Suppressor macrophage (primary cell): ENCODE measurements around the gene VGLL3.
"Not testable (repeated sequence)": the region's sequence is repeated elsewhere in the genome, so short reads cannot be mapped to it uniquely, and the experiment has no call there.

Experiments
- DNase-seq, 4 experiments: peaks; one replicate each; pipeline ENCODE4 v3.0.0-alpha.2; 2020 to 2022

The VGLL3 gene

DNA sequence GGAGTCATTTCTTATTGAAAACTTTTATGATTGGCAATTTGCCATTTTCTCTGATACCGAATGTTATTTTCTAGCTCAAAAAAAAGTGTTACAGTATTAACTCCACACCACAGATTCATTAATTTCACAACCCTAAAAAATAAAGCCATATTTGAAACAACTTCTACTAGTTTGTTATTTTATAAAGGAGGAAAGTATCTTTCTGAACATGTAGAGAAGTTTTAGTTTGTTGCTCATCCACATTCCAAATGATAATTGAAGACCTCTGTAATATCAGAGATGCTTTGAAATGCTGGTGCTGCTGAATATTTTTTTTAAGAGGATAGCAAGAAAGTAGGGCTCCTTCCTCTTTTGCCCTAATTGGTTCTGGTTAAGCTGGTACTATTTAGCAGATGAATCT lies 1.9 kb downstream of the VGLL3 start:
- no peak for DNase-seq

DNA sequence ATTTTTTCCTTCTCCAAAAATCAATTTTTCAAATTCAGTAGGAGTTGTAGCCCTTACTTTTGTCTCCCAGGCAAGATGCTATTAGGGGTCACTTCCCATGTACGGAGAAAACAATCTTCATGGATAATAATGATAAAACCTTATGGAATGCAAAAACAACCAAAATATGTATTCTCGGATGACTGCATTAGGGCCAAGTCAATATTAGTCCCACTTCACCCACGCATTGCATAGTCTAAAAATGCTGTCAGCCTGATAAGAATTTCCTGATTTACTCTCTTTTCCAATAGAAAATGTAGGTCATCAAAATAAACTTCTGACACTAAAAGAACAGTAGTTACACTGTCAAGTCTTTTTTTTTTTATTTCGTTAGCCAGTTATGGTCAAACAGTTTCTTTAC lies 2.7 kb downstream of the VGLL3 start:
- no peak for DNase-seq

GRCh38 chr3:86987421-86987715 lies 3.6 kb downstream of the VGLL3 start:
- no peak for DNase-seq

DNA sequence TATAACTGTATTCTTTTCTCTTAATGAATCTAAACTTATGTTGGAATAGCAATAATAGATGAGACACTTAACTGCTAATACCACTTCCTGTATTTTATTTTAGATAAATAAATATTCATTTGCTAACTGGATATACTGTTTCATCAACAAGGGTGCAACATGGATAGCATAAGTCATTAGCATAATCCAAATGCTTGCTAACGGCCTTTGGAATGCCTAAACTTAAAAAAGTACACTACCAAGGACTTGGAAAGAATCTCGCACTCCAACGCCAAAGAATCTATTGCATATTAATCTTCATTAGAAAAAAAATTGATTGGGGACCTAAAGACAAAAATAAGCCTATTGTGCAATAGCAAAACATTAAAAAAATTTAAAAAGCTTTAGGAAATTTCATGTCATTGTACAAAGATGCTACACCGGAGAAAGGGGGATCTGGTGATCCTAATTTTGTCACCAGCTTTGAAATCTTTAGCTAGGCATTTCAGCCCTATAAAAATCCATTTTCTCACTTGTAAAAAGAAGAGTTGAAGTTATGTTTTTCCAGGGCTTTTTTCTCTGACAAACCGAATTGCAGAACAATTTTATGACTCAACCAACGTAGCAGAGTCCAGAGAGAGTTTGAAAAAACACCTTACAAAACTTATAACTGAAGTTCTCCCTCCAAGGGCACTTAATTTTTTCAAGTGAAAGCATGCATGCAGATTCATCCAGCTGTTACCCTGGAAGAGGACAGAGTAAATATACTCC lies 4.1 kb downstream of the VGLL3 start:
- no peak for DNase-seq

DNA sequence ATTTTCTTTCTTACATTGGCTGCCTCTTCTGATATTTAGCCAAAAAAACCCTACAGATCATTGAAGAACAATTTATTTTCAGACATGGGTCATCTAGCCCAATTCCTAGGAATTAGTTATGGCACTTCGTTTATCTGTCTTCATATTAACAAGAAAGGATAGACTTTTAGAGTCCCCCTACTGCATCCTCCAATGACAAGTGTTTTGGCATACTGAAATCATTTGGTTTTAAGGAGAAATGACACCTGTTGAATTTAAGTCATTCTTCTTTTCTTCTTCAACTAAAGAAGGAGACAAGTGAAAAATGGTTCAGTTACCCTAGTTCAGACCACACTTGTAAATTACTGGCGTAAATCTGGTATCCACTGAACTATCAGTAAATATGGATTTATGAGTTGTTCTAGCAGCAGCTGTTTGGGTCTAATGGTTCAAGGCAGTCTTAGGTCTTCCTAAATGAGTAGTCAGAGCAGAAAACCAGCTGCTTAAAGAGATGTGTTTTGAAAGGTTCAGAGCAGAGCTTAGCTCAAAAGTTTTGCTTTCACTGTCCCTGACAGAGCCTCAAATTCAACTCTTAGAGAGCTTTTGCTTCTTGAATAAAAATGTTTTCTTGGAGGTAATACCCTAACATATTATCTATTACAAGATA lies 5.6 kb downstream of the VGLL3 start:
- no peak for DNase-seq

DNA sequence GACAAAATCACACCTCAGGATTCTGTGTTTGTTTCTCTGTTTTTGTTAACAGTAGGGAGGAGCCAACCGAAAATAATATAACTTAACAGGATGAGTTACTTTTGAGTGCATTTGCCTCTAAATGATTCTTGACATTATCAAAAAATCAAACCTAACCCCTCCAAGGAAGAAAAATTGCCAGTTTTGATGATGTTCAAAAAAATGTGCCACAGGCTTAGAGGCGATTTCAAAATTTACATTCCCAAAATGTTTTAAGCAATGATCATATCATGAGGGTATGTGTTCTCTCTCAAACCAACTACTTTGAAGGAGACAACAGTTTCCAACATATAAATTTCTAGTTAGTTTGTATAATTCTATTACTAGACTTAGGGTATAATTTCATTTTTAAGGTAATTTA lies 6.7 kb downstream of the VGLL3 start:
- no peak for DNase-seq

DNA sequence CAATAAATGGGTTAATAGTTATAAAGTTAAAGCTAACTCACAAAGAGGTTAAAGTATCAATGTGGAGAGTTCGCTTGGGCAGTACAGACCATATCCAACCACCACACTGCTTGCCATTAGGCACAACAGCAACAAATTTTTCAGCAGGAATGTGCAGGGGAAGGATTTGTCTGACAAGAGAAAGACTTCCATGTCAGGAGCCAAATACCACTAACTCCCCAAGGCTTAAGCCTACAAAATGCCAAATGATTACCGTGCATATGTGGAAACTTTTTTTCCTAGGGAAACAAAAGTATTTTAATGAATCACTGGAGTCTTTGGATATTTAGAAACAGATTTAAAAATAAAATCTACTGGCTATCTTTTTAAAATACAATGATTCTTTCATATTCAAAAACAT lies 8.1 kb downstream of the VGLL3 start:
- DNase-seq = no peak

GRCh38 chr3:86978111-86978551 lies 12.8 kb downstream of the VGLL3 start:
- DNase-seq = no peak

GRCh38 chr3:86976219-86976618 lies 14.7 kb downstream of the VGLL3 start:
- DNase-seq = no peak

- DNase-seq = not testable (repeated sequence)
These were observed 16.8 kb downstream of the VGLL3 start for GRCh38 chr3:86974177-86974576.

GRCh38 chr3:86973440-86973839 lies 17.5 kb downstream of the VGLL3 start:
- DNase-seq = peak in 3 of 4 experiments; percentile 4 to 16 (median 7)

DNA sequence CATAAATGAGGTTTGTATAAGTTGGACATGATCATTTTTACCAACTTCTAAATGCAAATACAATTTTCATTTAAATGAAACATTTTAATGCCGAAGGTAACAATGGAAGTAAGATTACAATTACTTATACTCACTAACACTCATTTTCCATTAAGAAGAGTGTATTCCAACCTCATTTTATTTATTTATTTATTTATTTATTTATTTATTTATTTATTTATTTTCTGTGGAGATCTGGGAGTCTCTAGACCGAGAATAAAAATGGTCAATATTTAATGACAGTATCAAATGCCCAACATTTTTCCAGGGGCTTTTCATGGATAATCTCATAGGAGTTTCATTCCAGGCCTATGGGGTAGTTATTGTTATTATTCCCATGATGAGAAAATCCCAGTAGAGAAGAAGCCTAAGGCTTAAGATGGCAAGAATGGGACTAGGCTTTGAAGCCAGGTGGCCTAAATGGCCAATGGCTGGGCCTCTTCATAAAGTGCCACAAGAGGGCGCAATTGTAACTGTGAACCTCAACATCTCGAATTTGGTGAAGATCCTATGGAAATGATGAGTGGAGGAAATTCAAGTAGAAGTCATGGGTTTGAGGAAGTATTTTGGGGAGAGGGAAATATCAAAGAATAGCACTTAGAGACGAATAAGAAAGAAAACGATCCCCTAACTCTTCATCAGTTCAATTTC lies 21.3 kb downstream of the VGLL3 start:
- peak; percentile 68 to 80 (median 71) for DNase-seq

DNA sequence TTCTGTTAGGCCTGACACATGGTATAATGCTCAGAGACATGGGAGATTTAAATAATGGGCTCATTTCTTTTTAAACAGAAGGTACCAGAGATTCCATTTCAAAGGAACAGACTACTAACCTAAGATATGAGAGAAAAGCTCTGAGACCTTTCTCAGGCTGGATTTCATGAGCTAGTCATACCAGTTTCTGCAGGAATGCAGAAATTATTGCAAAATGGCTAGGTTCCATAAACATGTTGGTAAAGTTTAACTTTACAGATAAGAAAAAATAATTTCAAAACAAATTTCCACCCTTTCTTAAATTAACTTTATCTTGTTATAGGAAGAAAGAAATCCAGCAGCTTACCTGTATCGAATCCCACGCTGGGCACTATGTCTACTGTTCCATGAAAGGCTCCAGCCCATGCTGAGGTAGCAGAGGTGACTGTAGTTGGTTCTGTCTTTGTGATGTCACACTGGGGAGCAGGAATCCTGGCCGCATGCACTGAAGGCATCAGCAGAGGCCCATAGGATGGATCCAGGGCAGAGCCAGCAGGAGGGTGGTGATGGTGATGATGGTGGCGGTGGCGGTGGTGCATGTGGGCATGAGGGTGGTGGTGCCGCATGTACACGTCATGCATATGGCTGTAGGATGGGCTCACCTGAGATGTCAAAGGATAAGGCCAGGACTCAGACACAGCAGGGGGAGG lies 22.6 kb downstream of the VGLL3 start:
- no peak for DNase-seq

- no peak for DNase-seq
These were observed 23.9 kb downstream of the VGLL3 start for GRCh38 chr3:86967062-86967461.

GRCh38 chr3:86965166-86965565 lies 25.8 kb downstream of the VGLL3 start:
- DNase-seq = no peak

GRCh38 chr3:86963611-86964010 lies 27.3 kb downstream of the VGLL3 start:
- DNase-seq = no peak

GRCh38 chr3:86961297-86961696 lies 29.7 kb downstream of the VGLL3 start:
- DNase-seq = no peak

- DNase-seq = no peak
These were observed 30.4 kb downstream of the VGLL3 start for GRCh38 chr3:86960550-86960949.

DNA sequence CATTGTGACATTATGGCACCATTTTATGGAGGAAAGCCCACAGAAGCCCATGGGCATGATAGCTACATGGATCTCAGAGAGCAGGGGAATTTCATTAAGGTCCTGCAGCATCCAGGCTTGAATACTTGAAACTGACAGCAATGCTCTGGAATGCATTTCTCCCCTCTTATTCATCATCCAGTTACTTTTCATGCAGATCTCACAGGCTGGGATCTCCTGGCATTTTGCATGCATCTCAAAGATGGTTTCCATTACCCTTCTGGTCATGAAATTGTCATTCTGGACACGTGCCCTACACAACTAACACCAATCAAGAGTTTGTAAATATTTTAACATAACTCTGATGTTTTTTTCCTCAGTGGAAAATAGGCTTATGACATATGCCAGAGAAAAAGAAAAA lies 32.4 kb downstream of the VGLL3 start:
- DNase-seq = no peak

- no peak for DNase-seq
These were observed 36.2 kb downstream of the VGLL3 start for GRCh38 chr3:86954747-86955146.

DNA sequence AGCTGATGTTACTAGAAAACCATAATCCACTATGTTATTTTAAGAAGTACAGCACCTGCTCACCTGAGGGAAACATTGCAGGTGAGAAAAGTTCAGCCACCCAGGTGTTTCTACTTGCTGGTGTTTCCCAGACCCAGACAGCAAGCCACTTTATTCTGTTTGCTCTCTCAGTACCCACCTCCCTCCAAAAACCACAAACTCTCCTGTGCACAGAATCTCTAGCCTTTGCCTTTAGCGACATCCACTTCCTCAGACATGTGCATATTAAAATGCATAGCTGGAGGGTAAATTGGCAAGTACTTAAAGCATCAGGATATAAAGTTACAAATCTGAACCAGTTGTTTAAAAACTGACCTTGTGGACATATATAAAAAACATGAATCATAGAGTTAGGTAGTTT lies 36.7 kb downstream of the VGLL3 start:
- no peak for DNase-seq

DNA sequence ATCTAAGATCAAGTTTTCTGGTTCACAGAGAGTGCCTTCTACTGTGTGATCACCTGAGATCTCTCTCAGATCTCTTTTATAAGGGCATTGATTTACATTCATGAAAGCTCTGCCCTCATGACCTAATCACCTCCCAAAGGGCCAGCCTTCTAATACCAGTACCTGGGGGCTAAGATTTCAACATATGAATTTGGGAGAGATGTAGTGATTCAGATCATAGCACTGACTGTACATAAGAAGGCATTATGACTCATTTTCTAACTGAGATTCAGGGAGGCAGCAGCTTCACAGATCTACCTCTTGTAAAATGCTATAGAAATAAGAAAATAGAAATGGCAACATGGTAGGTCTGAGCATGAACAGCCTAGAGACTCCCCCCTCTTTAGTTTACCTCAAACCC lies 39.6 kb downstream of the VGLL3 start:
- DNase-seq = no peak

GRCh38 chr3:86950717-86951116 lies 40.2 kb downstream of the VGLL3 start:
- no peak for DNase-seq
